Inferior parietal cortex (tissue), 1 donor: Measurements from ENCODE around the gene OPRM1.
"Not testable (repeated sequence)": the region's sequence is repeated elsewhere in the genome, so short reads cannot be mapped to it uniquely, and the experiment has no call there.

Experiments used
- DNase-seq: peaks from one replicate; pipeline ENCODE4 v3.0.0-alpha.2; 2016; ENCODE audit errors: extremely low spot score

OPRM1 gene

GRCh38 chr6:154039231-154039842 lies at the start of gene OPRM1:
OPRM1 (plus strand) TSS chr6:154039240; CDS start chr6:154039545, 305 bp downstream.
- DNase-seq = no peak

GRCh38 chr6:153989989-153990388 lies 49.1 kb upstream of the OPRM1 start:
- DNase-seq = no peak

GRCh38 chr6:153994004-153994403 lies 45.0 kb upstream of the OPRM1 start:
- no peak for DNase-seq

GRCh38 chr6:153994811-153995210 lies 44.2 kb upstream of the OPRM1 start:
- DNase-seq = no peak

GRCh38 chr6:153997221-153997620 lies 41.8 kb upstream of the OPRM1 start:
- no peak for DNase-seq

GRCh38 chr6:154001494-154002285 lies 37.4 kb upstream of the OPRM1 start:
- no peak for DNase-seq

GRCh38 chr6:154002894-154003293 lies 36.1 kb upstream of the OPRM1 start:
- DNase-seq = no peak

GRCh38 chr6:154010371-154010770 lies 28.7 kb upstream of the OPRM1 start:
- DNase-seq = no peak

GRCh38 chr6:154012852-154013251 lies 26.2 kb upstream of the OPRM1 start:
- DNase-seq = no peak

GRCh38 chr6:154017786-154018185 lies 21.3 kb upstream of the OPRM1 start:
- no peak for DNase-seq

GRCh38 chr6:154030646-154031045 lies 8.4 kb upstream of the OPRM1 start:
- no peak for DNase-seq

GRCh38 chr6:154041001-154041400 lies 2.0 kb downstream of the OPRM1 start:
- no peak for DNase-seq

GRCh38 chr6:154053141-154053540 lies 14.1 kb downstream of the OPRM1 start:
- no peak for DNase-seq

- no peak for DNase-seq
Measured at GRCh38 chr6:154056536-154056935, 17.5 kb downstream of the OPRM1 start.

- no peak for DNase-seq
Measured at GRCh38 chr6:154057098-154057497, 18.1 kb downstream of the OPRM1 start.

- DNase-seq = no peak
Measured at GRCh38 chr6:154058963-154059680, 20.1 kb downstream of the OPRM1 start.

GRCh38 chr6:154060076-154060475 lies 21.0 kb downstream of the OPRM1 start:
- no peak for DNase-seq

- no peak for DNase-seq
Measured at GRCh38 chr6:154070041-154070440, 31.0 kb downstream of the OPRM1 start.

GRCh38 chr6:154070657-154071056 lies 31.6 kb downstream of the OPRM1 start:
- no peak for DNase-seq

GRCh38 chr6:154071236-154071635 lies 32.2 kb downstream of the OPRM1 start:
- no peak for DNase-seq

- DNase-seq = no peak
Measured at GRCh38 chr6:154071711-154072110, 32.7 kb downstream of the OPRM1 start.

- not testable (repeated sequence) for DNase-seq
Measured at GRCh38 chr6:154078596-154078995, 39.6 kb downstream of the OPRM1 start.
